ENCODE results near the gene OR13C3. TPM values are rescaled to one million over a fixed set of nuclear protein-coding genes. Genes with fewer than 3 reads are reported as not detected.

Gene OR13C3
- total RNA-seq = not detected

DNA sequence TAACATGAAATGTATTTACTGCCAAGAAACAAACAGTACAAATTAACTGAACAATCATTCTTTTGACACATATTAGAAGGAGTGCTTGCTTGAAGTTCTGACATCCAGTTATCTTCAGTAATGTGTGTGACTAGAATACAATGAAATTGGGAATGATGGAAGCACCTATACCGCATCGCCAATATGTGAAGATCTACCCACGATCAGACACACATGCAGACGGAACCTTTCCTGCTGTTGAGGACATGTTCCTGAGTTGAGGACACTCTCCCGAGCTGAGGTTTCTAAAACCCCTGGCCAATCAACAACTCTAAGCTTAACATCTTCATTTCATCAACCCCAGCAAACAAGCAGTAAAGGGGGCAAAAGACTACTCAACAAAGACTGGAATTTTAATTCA, at the start of gene OR13C3:
TSS of gene OR13C3 (minus strand) at position 101 of the 400 bp plus-strand sequence. CDS start 133 bp downstream, outside the sequence.
- H3K27me3 ChIP-seq = no peaks in the 10 kb centered on the region
- H3K36me3 ChIP-seq = no peaks in the 10 kb centered on the region
- TF ChIP-seq POLR2A (IDR thresholded peaks at IDR 0.05) (no peak), CTCF (IDR thresholded peaks at IDR 0.05 in 4 of 5, conservative IDR thresholded peaks at IDR 0.05 in 1 of 5) (no peak)
- no peak within 1 kb of the TSS for H3K4me3 ChIP-seq
- no peaks in the 10 kb centered on the region for H3K9me3 ChIP-seq
- ATAC-seq (no peak), DNase-seq (no peak)
- H3K27ac ChIP-seq = no peak within 1 kb of the TSS
- in situ Hi-C loops (cut with MboI; ENCODE audit: low sequenced_read_pairs in 4 of 4) = loop anchor here in 1 of 4 donors (10.0 kb wide), 1 partner anchor 62 kb away; no protein-coding TSS in a partner anchor
- intact Hi-C loops (cut with DNase I; ENCODE audit: low total_unique reads) = no loop called here
- no peaks in the 10 kb centered on the region for H3K4me1 ChIP-seq

DNA sequence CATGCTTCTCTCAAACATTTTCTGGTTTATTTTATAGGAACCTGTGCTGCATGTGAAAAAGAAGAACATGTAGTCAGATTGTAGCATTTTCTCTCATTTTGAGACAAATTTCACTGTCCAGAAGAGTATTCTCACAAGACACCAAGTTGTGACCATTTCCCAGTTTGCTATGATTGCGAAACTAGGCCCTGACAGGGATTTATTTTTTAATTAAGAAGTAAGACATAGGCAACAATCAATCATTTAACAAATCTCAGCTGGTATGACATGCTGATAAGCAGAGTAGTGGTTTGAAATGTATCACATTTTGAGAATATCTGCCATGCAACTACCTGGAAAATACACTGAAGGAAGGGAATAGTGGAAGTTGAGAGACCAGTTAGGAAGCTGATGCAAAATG, 43.9 kb upstream of the OR13C3 start:
- TF ChIP-seq POLR2A (IDR thresholded peaks at IDR 0.05) (no peak), CTCF (IDR thresholded peaks at IDR 0.05 in 4 of 5, conservative IDR thresholded peaks at IDR 0.05 in 1 of 5) (no peak)
- Histone ChIP-seq H3K27ac (no peak overlapping the region), H3K36me3 (no peaks in the 10 kb centered on the region), H3K9me3 (no peaks in the 10 kb centered on the region), H3K4me1 (no peaks in the 10 kb centered on the region), H3K4me3 (no peak overlapping the region), H3K27me3 (no peaks in the 10 kb centered on the region)
- no peak for ATAC-seq
- no peak for DNase-seq
- intact Hi-C loops (cut with DNase I; ENCODE audit: low total_unique reads) = no loop called here
- in situ Hi-C loops (cut with MboI; ENCODE audit: low sequenced_read_pairs in 4 of 4) = no loop called here

DNA sequence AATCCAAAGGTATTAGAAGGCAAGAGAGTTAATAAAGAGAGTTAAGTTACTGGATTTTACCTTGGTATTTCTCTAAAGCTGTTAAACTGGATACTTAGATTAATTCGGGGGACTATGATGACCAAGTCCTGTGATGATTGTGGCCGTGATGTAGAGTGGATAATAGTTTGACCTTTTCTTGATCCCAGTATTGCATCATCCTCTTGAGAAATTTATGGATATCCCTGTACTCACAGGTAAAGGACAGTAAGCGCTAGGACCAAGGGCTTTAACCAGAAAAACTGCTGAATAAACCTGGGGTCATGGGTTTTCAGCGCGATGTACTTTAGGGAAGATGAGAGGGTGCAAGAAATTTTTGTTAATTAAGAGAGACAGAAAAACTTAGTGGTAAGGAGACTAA, 40.6 kb upstream of the OR13C3 start:
- no peak for ATAC-seq
- Histone ChIP-seq H3K4me3 (no peak overlapping the region), H3K4me1 (no peaks in the 10 kb centered on the region), H3K36me3 (no peaks in the 10 kb centered on the region), H3K9me3 (no peaks in the 10 kb centered on the region), H3K27me3 (no peaks in the 10 kb centered on the region), H3K27ac (no peak overlapping the region)
- DNase-seq = no peak
- in situ Hi-C loops (cut with MboI; ENCODE audit: low sequenced_read_pairs in 4 of 4) (no loop called here), intact Hi-C loops (cut with DNase I; ENCODE audit: low total_unique reads) (no loop called here)
- TF ChIP-seq CTCF (IDR thresholded peaks at IDR 0.05 in 4 of 5, conservative IDR thresholded peaks at IDR 0.05 in 1 of 5) (no peak), POLR2A (IDR thresholded peaks at IDR 0.05) (no peak)

DNA sequence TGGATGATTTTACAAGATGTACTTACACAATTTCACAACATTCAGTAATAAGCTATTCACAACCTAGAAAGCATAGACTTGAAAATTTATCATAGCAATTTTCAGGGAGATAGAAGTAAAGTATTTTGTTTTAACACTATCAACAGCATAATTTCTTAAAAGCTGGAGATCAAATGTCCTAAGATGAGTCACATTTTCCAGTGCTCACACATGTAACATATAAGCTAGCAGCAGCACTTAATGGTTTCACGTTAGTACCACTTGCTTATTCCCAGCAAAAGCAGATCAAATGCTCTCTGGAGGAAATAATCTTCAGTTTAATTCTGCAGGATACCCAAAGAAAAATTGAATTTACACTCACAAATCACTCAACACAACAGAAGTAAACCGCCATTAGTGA, 38.8 kb upstream of the OR13C3 start:
- TF ChIP-seq CTCF (IDR thresholded peaks at IDR 0.05 in 4 of 5, conservative IDR thresholded peaks at IDR 0.05 in 1 of 5) (no peak), POLR2A (IDR thresholded peaks at IDR 0.05) (no peak)
- Histone ChIP-seq H3K4me1 (no peaks in the 10 kb centered on the region), H3K36me3 (no peaks in the 10 kb centered on the region), H3K9me3 (no peaks in the 10 kb centered on the region), H3K27me3 (no peaks in the 10 kb centered on the region), H3K4me3 (no peak overlapping the region), H3K27ac (no peak overlapping the region)
- ATAC-seq (no peak), DNase-seq (no peak)
- in situ Hi-C loops (cut with MboI; ENCODE audit: low sequenced_read_pairs in 4 of 4) (no loop called here), intact Hi-C loops (cut with DNase I; ENCODE audit: low total_unique reads) (no loop called here)

GRCh38 chr9:104572612-104573011, 36.0 kb upstream of the OR13C3 start:
- ATAC-seq = no peak
- in situ Hi-C loops (cut with MboI; ENCODE audit: low sequenced_read_pairs in 4 of 4) (no loop called here), intact Hi-C loops (cut with DNase I; ENCODE audit: low total_unique reads) (no loop called here)
- DNase-seq = no peak
- Histone ChIP-seq H3K27me3 (no peaks in the 10 kb centered on the region), H3K27ac (no peak overlapping the region), H3K36me3 (no peaks in the 10 kb centered on the region), H3K4me3 (no peak overlapping the region), H3K4me1 (no peaks in the 10 kb centered on the region), H3K9me3 (no peaks in the 10 kb centered on the region)
- TF ChIP-seq POLR2A (IDR thresholded peaks at IDR 0.05) (no peak), CTCF (IDR thresholded peaks at IDR 0.05 in 4 of 5, conservative IDR thresholded peaks at IDR 0.05 in 1 of 5) (no peak)
